CD4-positive, alpha-beta T cell (primary cell): ENCODE data around the gene IL10. TPM values are rescaled to one million over a fixed set of nuclear protein-coding genes. Genes with fewer than 3 reads are reported as not detected.
A peak's percentile ranks its signal among the peaks of the same experiment; 100 is the strongest.

Experiments used
- ATAC-seq: fragments of 200-7000 bp; cut with Tn5 transposase; one replicate; pipeline ENCODE4 v1.10.0; 2022; ENCODE audit warnings: mild to moderate bottlenecking; ENCODE audit not compliant: poor library complexity
- CTCF ChIA-PET: fragments of 350-600 bp; sonication (Branson Sonifier 250); formaldehyde crosslinking; loops from one replicate; lab custom pipeline; 2021; ENCODE audit warnings: antibody characterized with exemption, inconsistent platforms; lab: Charles Lee
- POLR2A ChIA-PET: fragments of 350-600 bp; sonication (Branson Sonifier 250); formaldehyde crosslinking; loops from one replicate; lab custom pipeline; 2021; ENCODE audit warnings: antibody characterized with exemption, inconsistent platforms; lab: Charles Lee
- DNase-seq, 14 experiments: peaks; one replicate each; pipeline ENCODE4 v3.0.0-alpha.2; 2013 to 2020; ENCODE audit warnings: mixed read lengths in 2 of 14
- H3K27ac ChIP-seq, 2 donors: one replicate each; pipeline versions ENCODE4 v1.5.1 to v1.7.0; 2013; ENCODE audit warnings: low read length in 2 of 2, low read depth in 1 of 2, mild to moderate bottlenecking in 1 of 2
- H3K27me3 ChIP-seq, 2 experiments: 1 replicate in 1 of 2; 2 replicates in 1 of 2; pipeline versions ENCODE4 v1.6.1 to v1.7.0; 2013; ENCODE audit warnings: low read length in 2 of 2, control low read depth in 1 of 2, mild to moderate bottlenecking in 1 of 2, moderate library complexity in 1 of 2; ENCODE audit not compliant: insufficient read depth in 2 of 2, control insufficient read depth in 1 of 2
- H3K36me3 ChIP-seq: one replicate; pipeline ENCODE4 v1.6.1; 2013; ENCODE audit warnings: low read length, control low read depth; ENCODE audit not compliant: insufficient read depth
- H3K4me1 ChIP-seq: one replicate; pipeline ENCODE4 v1.6.1; 2013; ENCODE audit warnings: low read length, control low read depth; ENCODE audit not compliant: insufficient read depth
- H3K4me3 ChIP-seq: one replicate; pipeline ENCODE4 v1.5.1; 2013; ENCODE audit warnings: mild to moderate bottlenecking, low read length, moderate library complexity
- H3K9me3 ChIP-seq, 2 experiments: 1 replicate in 1 of 2; 2 replicates in 1 of 2; pipeline versions ENCODE4 v1.6.1 to v1.7.0; 2013; ENCODE audit warnings: low read length in 2 of 2, mild to moderate bottlenecking in 2 of 2, control low read depth in 1 of 2, moderate library complexity in 1 of 2; ENCODE audit not compliant: control insufficient read depth in 1 of 2, insufficient read depth in 1 of 2
- H3K27ac Mint-ChIP-seq: one replicate; pipeline ENCODE4 v1.8.0; 2020; ENCODE audit warnings: mixed read lengths
- H3K27me3 Mint-ChIP-seq: one replicate; pipeline ENCODE4 v1.8.0; 2021; ENCODE audit warnings: mixed read lengths
- H3K36me3 Mint-ChIP-seq: one replicate; pipeline ENCODE4 v1.8.0; 2021; ENCODE audit warnings: low read depth, mixed read lengths
- H3K4me1 Mint-ChIP-seq: one replicate; pipeline ENCODE4 v1.8.0; 2021; ENCODE audit warnings: low read depth, mixed read lengths
- H3K4me3 Mint-ChIP-seq: one replicate; pipeline ENCODE4 v1.8.0; 2020; ENCODE audit warnings: mild to moderate bottlenecking, mixed read lengths
- H3K9me3 Mint-ChIP-seq: one replicate; pipeline ENCODE4 v1.8.0; 2020; ENCODE audit warnings: mixed read lengths
- intact Hi-C, 2 experiments: fragments of 100-400 bp; cut with DNase I in 1 of 2; cut with micrococcal nuclease in 1 of 2; formaldehyde crosslinking; loops; one replicate each; pipeline versions ENCODE4 v1.15.1 to v1.9.0; 2023 to 2025; cut with DNase I, micrococcal nuclease
- total RNA-seq, 174 experiments: library from RNA in 2 of 174; stranded (reverse) in 2 of 174; gene quantifications; one replicate each; pipeline ENCODE4 v1.2.3 and lab custom pipeline; 2021 to 2026
- TF ChIP-seq, protein P1 (sequence below): fragments of 200-600 bp; IDR thresholded peaks from one replicate; pipeline ENCODE4 v1.8.0; 2022; ENCODE audit warnings: antibody characterized with exemption, mild to moderate bottlenecking

IL10 gene
- total RNA-seq, 2 experiments from 2014 or later, result 0.27 to 0.87 TPM

- Mint-ChIP-seq H3K36me3 (no peaks in the 10 kb centered on the region), H3K27ac (peak overlapping the region; percentile 74), H3K4me3 (no peak overlapping the region), H3K9me3 (no peaks in the 10 kb centered on the region), H3K4me1 (peaks cover 67% of the 10 kb centered on the region), H3K27me3 (no peaks in the 10 kb centered on the region)
- ChIA-PET CTCF (interaction anchor here (0.7 to 1.4 kb wide), 3 partner anchors 12 to 50 kb away, joined by 3 to 5 read pairs (median 3); partner anchors contain the start of gene IL19), POLR2A (interaction anchor here (1.7 to 4.1 kb wide), 2 partner anchors 14 to 20 kb away, joined by 15 to 32 read pairs; partner anchors contain the start of genes IL10 and IL19)
- Histone ChIP-seq H3K4me1 (peaks cover 45% of the 10 kb centered on the region), H3K9me3 (no peaks in the 10 kb centered on the region), H3K36me3 (no peaks in the 10 kb centered on the region), H3K4me3 (no peak overlapping the region), H3K27ac (peak overlapping the region in 1 of 2 donors; percentile 49), H3K27me3 (no peaks in the 10 kb centered on the region)
- TF ChIP-seq, protein P1, sequence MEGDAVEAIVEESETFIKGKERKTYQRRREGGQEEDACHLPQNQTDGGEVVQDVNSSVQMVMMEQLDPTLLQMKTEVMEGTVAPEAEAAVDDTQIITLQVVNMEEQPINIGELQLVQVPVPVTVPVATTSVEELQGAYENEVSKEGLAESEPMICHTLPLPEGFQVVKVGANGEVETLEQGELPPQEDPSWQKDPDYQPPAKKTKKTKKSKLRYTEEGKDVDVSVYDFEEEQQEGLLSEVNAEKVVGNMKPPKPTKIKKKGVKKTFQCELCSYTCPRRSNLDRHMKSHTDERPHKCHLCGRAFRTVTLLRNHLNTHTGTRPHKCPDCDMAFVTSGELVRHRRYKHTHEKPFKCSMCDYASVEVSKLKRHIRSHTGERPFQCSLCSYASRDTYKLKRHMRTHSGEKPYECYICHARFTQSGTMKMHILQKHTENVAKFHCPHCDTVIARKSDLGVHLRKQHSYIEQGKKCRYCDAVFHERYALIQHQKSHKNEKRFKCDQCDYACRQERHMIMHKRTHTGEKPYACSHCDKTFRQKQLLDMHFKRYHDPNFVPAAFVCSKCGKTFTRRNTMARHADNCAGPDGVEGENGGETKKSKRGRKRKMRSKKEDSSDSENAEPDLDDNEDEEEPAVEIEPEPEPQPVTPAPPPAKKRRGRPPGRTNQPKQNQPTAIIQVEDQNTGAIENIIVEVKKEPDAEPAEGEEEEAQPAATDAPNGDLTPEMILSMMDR, result no peak
- DNase-seq (no peak), ATAC-seq (no peak)
- intact Hi-C loops, result loop anchor here in 1 of 2 experiments (2.0 kb wide), 2 partner anchors 14 to 18 kb away; partner anchors contain the start of gene IL19
Observed at GRCh38 chr1:206785182-206785765, 13.0 kb upstream of the IL10 start.

GRCh38 chr1:206784471-206784903 is 12.2 kb upstream of the IL10 start:
- no peaks in the 10 kb centered on the region for H3K9me3 Mint-ChIP-seq
- Histone ChIP-seq H3K4me1 (peaks cover 45% of the 10 kb centered on the region), H3K4me3 (peak overlapping the region; percentile 15), H3K27me3 (no peaks in the 10 kb centered on the region), H3K36me3 (no peaks in the 10 kb centered on the region), H3K9me3 (no peaks in the 10 kb centered on the region), H3K27ac (peak overlapping the region in 1 of 2 donors; percentile 49)
- intact Hi-C loops, result loop anchor here in 1 of 2 experiments (2.0 kb wide), 2 partner anchors 14 to 18 kb away; partner anchors contain the start of gene IL19
- peak overlapping the region; percentile 40 for H3K4me3 Mint-ChIP-seq
- ChIA-PET POLR2A (interaction anchor here (0.7 to 4.1 kb wide), 5 partner anchors 8 to 19 kb away, joined by 3 to 32 read pairs (median 3); partner anchors contain the start of genes IL10 and IL19), CTCF (interaction anchor here (1.2 kb wide), 1 partner anchor 49 kb away, joined by 5 read pairs; no protein-coding TSS in a partner anchor)
- H3K4me1 Mint-ChIP-seq, result peaks cover 60% of the 10 kb centered on the region
- ATAC-seq, result peak; percentile 92
- TF ChIP-seq, protein P1, result no peak
- H3K27me3 Mint-ChIP-seq, result no peaks in the 10 kb centered on the region
- H3K36me3 Mint-ChIP-seq, result no peaks in the 10 kb centered on the region
- peak overlapping the region; percentile 74 for H3K27ac Mint-ChIP-seq
- DNase-seq, result peak; percentile 47 to 86 (median 66)

DNA sequence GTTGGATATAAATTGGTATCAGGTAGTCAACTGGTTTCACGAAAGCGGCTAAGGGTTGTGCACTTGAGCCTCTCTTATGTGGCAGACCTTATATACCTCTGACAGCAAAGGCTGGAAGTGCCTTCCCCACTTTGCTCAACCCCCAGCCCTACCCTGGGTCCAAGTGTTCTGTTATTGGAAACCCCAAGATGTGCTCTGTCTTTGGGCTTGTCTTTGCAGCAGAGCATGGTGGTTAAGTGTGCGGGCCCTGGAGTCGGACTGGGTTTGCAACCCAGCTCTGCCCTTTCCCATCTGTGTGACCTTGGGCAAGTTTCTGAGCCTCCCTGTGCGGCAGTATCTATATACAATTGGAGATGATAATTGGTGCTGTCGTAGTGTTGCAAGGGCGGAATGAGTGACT is 11.2 kb upstream of the IL10 start:
- intact Hi-C loops, result no loop called here
- TF ChIP-seq, protein P1, result no peak
- POLR2A ChIA-PET, result interaction anchor here (0.6 to 4.1 kb wide), 3 partner anchors 12 to 31 kb away, joined by 3 to 32 read pairs (median 5); partner anchors contain the start of genes IL10 and IL19
- H3K4me3 Mint-ChIP-seq, result no peak overlapping the region
- Histone ChIP-seq H3K4me1 (peaks cover 45% of the 10 kb centered on the region), H3K27ac (no peak overlapping the region), H3K27me3 (no peaks in the 10 kb centered on the region), H3K36me3 (no peaks in the 10 kb centered on the region), H3K4me3 (no peak overlapping the region), H3K9me3 (no peaks in the 10 kb centered on the region)
- DNase-seq, result no peak
- H3K27me3 Mint-ChIP-seq, result no peaks in the 10 kb centered on the region
- H3K27ac Mint-ChIP-seq, result no peak overlapping the region
- CTCF ChIA-PET, result interaction anchor here (1.2 to 1.3 kb wide), 2 partner anchors 48 to 129 kb away, joined by 3 to 5 read pairs; no protein-coding TSS in a partner anchor
- ATAC-seq, result no peak
- H3K36me3 Mint-ChIP-seq, result no peaks in the 10 kb centered on the region
- H3K9me3 Mint-ChIP-seq, result no peaks in the 10 kb centered on the region
- peaks cover 60% of the 10 kb centered on the region for H3K4me1 Mint-ChIP-seq
